Adipocyte (in vitro differentiated cells): ENCODE measurements around the gene KLRB1.
"Not testable (repeated sequence)": the region's sequence is repeated elsewhere in the genome, so short reads cannot be mapped to it uniquely, and the experiment has no call there.

ENCODE experiments used
- DNase-seq: peaks from one replicate; pipeline ENCODE4 v3.0.0-alpha.2; 2015; ENCODE audit warnings: low read depth
- H3K27me3 ChIP-seq: replicated peaks from 2 replicates; pipeline ENCODE4 v1.7.0; 2013; ENCODE audit warnings: mild to moderate bottlenecking, low read length, moderate library complexity; ENCODE audit not compliant: control insufficient read depth, insufficient read depth
- H3K36me3 ChIP-seq: 2 replicates; pipeline ENCODE4 v1.7.0; 2013; ENCODE audit warnings: low read length, mild to moderate bottlenecking, moderate library complexity; ENCODE audit not compliant: control insufficient read depth, insufficient read depth, severe bottlenecking
- H3K4me1 ChIP-seq: 2 replicates; pipeline ENCODE4 v1.7.0; 2013; ENCODE audit warnings: mild to moderate bottlenecking, low read length, moderate library complexity; ENCODE audit not compliant: control insufficient read depth, insufficient read depth
- H3K4me3 ChIP-seq: 2 replicates; pipeline ENCODE4 v1.7.0; 2013; ENCODE audit warnings: mild to moderate bottlenecking, low read length, moderate library complexity
- H3K9ac ChIP-seq: 2 replicates; pipeline ENCODE4 v1.7.0; 2013; ENCODE audit warnings: mild to moderate bottlenecking, low read length, moderate library complexity
- H3K9me3 ChIP-seq: 2 replicates; pipeline ENCODE4 v1.7.0; 2013; ENCODE audit warnings: mild to moderate bottlenecking, low read length, moderate library complexity; ENCODE audit not compliant: control insufficient read depth

The KLRB1 gene

DNA sequence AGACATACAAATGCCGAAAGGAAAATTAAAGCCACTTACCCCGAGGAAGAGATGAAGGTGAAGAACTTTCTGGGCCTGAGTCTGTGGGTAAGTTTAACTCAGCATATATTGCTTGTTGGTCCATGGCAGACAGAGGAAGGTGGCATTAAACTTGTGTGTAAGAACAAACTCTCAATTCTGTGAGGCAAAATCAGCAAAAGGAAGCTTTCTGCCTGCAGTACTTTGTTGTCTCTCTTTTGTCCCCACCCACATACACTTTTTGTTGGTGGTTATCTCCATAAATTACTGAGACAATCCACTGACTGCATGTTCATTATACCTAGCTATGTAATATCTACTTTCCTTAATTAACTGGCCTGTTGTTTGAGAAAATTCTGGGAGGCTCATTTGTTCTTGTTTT is at the start of gene KLRB1:
Gene KLRB1, minus strand, starts transcription at position 201 of the 400 bp plus-strand sequence. Its CDS starts 77 bp downstream, at position 124.
- H3K4me1 ChIP-seq: no peaks in the 10 kb centered on the region
- no peak for DNase-seq
- no peak within 1 kb of the TSS for H3K9ac ChIP-seq
- H3K9me3 ChIP-seq: no peaks in the 10 kb centered on the region
- H3K27me3 ChIP-seq: no peaks in the 10 kb centered on the region
- no peak within 1 kb of the TSS for H3K4me3 ChIP-seq
- H3K36me3 ChIP-seq: no peaks in the 10 kb centered on the region

DNA sequence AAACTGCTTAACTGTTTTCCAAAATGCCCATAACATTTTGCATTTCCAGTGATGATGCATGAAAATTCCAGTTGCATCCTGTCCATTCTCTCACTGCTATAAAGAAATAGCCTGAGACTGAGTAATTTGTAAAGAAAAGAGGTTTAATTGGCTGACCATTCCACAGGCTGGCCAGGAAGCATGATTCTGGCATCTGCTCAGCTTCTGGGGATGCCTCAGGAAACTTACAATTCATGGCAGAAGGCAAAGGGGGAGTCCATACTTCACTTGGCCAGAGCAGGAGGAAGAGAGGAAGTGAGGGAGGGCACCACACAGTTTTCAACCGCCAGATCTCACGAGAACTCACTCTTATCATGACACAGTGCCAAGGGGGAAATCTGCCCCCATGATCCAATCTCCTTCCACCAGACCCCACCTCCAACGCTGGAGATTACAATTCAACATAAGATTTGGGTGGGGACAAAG is 43.6 kb upstream of the KLRB1 start:
- peaks cover 22% of the 10 kb centered on the region for H3K4me1 ChIP-seq
- no peaks in the 10 kb centered on the region for H3K9me3 ChIP-seq
- H3K36me3 ChIP-seq: peaks cover 10% of the 10 kb centered on the region
- peak overlapping the region; percentile 3 for H3K4me3 ChIP-seq
- no peaks in the 10 kb centered on the region for H3K27me3 ChIP-seq
- peak; percentile 43 for DNase-seq
- no peak overlapping the region for H3K9ac ChIP-seq

DNA sequence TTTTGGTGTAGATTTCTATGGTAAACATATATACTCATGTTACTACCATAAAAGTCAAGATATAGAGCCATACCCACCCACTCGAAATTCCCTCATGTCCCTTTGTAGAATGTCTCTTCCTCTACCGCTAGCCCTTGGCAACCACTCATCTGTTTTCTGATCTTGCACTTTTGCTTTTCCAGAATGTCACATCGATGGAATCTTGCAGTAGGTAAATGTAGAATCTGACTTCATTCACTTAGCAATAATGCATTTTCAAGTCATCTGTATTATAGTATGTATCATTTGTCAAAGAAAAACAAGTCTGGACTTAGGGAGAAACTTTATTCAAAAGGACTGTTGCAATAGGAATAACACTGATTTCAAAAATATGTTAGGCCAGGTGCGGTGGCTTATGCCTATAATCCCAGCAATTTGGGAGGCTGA is 42.4 kb upstream of the KLRB1 start:
- Histone ChIP-seq H3K9ac (no peak overlapping the region), H3K4me1 (peaks cover 22% of the 10 kb centered on the region), H3K4me3 (peak overlapping the region; percentile 91), H3K27me3 (no peaks in the 10 kb centered on the region), H3K36me3 (peaks cover 9% of the 10 kb centered on the region), H3K9me3 (no peaks in the 10 kb centered on the region)
- peak; percentile 44 for DNase-seq

DNA sequence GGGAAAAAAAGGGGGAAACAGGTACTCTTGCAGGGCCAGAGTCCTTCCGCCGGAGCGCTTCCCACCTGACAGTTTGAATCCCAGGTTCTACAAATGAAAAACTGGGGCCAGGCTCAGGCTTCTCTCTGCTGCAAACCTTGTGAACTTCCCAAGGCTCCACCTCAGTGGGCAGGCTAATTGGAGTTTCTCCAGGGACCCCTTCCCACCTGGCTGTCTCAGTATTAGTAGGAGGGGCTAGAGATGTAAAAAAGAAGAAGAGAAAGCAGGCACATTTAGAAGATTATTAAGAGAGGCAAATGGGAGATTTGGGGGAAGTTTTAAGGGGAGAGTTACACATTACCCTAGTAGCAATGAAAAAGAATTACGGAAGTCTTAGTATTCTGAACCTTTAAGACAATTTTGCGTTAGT is 41.8 kb upstream of the KLRB1 start:
- peak overlapping the region; percentile 91 for H3K4me3 ChIP-seq
- peak; percentile 15 for DNase-seq
- H3K36me3 ChIP-seq: peaks cover 5% of the 10 kb centered on the region

DNA sequence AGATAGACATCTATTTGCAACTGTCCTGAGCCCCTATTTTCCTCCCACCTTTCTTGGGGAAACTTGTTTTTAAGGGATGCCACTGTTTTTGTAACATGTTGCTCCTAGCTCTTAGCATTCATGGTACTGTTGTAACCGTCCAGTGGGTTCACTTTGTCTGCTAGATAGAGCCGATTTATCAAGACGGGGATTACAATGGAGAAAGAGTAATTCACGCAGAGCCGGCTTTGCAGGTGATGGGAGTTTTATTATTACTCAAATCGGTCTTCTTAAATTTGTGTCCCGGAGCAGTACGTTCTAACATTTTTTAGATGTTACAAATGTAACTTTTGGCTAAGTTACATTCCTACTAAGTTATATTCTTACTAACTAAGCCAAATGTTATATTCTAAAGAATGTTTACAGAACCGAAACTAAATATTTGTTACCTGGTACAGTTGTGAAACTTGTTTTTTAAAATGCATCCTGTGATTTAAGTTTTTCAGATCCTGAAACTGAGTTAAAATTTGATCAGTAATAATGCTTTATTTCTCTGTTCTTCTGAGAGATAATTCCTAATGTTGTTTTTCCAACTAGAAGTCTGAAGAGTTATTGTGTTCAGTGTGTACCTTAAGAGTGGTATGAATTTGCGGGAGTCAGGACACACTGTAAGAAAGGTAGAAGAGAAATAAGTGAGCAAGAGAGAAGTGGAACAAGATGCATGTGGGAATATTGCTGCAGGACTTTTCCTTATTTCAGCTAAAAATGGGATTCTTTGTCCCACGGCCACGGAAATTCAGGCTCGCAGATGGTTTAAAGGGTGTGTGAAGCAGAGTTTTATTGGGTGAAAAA is 41.2 kb upstream of the KLRB1 start:
- H3K36me3 ChIP-seq: no peaks in the 10 kb centered on the region
- H3K27me3 ChIP-seq: no peaks in the 10 kb centered on the region
- peak; percentile 45 for DNase-seq

More for the DNA sequence above, 41.8 kb upstream of the KLRB1 start:
- no peaks in the 10 kb centered on the region for H3K9me3 ChIP-seq
- H3K4me1 ChIP-seq: peaks cover 22% of the 10 kb centered on the region
- peak overlapping the region; percentile 91 for H3K9ac ChIP-seq
- no peaks in the 10 kb centered on the region for H3K27me3 ChIP-seq

DNA sequence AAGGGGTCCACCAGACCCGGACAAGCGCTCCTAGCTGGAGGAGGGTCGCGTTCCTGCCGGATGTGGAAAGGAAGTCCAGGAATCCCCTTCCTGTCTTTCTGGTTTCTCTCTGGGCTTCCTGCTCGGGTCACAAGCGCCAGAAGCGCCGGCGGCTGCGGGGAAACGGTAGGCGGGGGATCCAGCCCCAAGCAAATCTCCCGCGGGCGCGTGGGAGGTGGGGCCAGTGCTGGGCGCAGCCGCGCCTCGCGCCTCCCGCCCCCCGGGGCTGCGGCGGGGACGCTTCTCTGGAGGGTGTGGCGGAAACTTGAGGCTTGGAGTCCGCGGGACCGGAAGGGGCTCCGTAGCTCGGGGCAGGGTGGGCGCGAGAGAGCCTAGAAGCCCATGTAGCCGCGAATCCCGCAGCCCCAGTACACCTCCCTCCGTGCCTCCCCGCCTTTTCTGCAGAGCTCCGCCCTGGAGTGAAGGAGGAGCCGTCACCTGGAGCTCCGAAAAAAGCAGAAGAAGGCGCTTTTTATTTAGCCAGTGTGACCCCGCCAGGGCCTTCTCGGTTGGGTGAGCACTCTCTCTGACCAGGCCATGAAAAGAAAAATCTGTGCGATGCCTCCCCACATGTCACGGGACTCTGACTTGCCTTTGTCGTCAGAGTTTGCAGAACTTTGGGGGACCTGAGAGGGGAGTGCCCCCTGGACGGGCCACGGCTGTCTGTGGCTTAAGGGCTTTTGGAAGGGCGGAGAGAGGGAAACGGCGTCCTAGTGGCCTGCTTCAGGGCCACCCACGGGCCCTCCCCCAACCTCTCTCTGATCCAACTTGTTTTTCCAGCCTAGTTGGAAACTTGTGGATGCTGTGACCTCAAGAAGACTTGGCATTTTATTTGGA is 40.3 kb upstream of the KLRB1 start:
- H3K4me1 ChIP-seq: peaks cover 22% of the 10 kb centered on the region
- H3K27me3 ChIP-seq: no peaks in the 10 kb centered on the region
- no peaks in the 10 kb centered on the region for H3K9me3 ChIP-seq
- no peaks in the 10 kb centered on the region for H3K36me3 ChIP-seq
- peak overlapping the region; percentile 91 for H3K4me3 ChIP-seq
- DNase-seq: peak; percentile 94
- H3K9ac ChIP-seq: peak overlapping the region; percentile 91

More for the DNA sequence above, 41.2 kb upstream of the KLRB1 start:
- peak overlapping the region; percentile 91 for H3K4me3 ChIP-seq
- H3K4me1 ChIP-seq: peaks cover 22% of the 10 kb centered on the region
- H3K9ac ChIP-seq: peak overlapping the region; percentile 91
- H3K9me3 ChIP-seq: no peaks in the 10 kb centered on the region

DNA sequence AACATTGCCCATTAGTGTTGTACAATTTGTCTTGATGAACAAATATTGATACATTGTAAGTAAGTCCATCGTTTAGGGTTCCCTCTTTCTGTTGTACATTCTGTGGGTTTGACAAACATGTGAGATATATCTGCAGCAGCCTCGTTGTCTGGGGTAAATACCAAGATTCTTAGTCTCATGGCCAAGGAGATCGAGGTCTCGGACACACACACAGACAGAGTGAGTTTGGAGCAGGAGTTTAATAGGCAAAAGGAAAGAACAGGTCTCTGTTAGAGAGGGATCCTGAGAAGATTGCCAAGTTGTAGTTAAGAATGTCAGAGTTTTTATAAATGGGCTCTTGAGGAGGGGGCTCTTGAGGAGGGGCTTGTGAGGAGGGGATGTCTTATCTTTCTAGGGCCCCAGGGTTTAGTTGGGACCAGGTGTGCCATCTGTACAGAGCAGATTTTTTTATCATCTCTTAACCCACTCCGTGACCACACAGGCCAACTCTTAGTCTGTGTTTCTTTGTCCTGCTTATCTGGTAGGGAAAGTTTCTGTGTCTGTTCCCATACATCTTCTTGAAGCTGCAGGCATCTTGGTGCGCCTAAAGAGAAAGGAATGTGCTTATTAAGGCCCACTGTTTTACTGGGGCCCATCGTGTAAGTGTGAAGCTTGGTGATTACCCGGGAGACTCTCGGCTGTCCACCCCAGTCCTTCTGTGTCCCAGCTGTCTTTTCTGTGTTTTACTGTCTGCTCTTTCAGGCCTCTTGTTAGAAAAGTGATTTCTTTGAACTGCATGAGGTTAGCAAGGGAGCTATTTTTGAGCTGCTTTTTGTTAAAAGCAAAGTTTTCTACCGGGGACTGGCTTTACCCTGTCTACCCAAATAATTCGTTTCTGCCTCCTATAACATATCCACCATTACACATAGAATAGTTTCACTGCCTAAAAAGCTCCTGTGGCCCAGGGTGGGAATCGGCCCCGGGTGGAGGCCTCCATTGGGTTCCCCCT is 39.4 kb upstream of the KLRB1 start:
- Histone ChIP-seq H3K4me1 (peaks cover 22% of the 10 kb centered on the region), H3K9me3 (no peaks in the 10 kb centered on the region), H3K4me3 (peak overlapping the region; percentile 91), H3K36me3 (no peaks in the 10 kb centered on the region), H3K27me3 (no peaks in the 10 kb centered on the region), H3K9ac (peak overlapping the region; percentile 91)
- DNase-seq: peak; percentile 25

DNA sequence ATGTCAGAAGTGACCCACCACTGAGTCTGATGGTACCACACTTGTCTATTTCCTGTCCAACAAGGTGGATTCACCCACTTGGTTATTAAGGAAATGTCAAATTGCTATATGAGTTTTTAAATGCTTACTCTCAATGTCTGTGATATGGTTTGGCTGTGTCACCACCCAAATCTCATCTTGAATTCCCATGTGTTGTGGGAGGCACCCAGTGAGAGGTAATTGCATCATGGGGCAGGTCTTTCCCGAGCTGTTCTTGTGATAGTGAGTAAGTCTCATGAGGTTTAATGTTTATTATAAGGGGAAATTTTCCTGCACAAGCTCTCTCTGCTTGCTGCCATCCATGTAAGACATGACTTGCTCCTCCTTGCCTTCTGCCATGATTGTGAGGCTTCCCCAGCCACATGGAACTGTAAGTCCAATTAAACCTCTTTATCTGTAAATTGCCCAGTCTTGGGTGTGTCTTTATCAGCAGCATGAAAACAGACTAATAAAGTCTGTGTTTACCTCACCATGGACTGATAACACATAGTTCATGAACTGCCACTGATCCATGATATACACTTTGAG is 37.4 kb upstream of the KLRB1 start:
- not testable (repeated sequence) for H3K36me3 ChIP-seq, H3K9me3 ChIP-seq, H3K27me3 ChIP-seq, H3K4me1 ChIP-seq, DNase-seq, H3K4me3 ChIP-seq, H3K9ac ChIP-seq

DNA sequence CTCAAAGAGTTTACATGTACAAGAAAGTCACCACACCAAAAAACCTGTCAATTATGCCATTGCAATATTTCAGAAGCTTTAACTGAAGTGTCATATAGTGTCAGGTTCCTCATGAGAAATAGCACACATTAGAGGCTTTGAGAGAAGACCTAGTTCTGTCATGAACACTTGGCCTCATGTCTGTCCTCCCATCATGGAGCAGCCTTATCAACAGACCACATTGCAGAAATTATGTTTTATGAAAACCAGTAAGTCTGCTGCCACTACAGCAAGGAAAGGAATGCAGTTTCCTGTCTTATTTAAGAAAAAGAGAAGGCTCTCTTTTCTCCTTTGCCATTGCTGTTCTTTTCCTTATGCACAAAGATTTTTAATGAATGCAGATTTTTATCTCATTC is 35.5 kb upstream of the KLRB1 start:
- Histone ChIP-seq H3K9ac (no peak overlapping the region), H3K36me3 (no peaks in the 10 kb centered on the region), H3K4me1 (peaks cover 4% of the 10 kb centered on the region), H3K9me3 (no peaks in the 10 kb centered on the region), H3K27me3 (no peaks in the 10 kb centered on the region), H3K4me3 (no peak overlapping the region)
- DNase-seq: no peak

DNA sequence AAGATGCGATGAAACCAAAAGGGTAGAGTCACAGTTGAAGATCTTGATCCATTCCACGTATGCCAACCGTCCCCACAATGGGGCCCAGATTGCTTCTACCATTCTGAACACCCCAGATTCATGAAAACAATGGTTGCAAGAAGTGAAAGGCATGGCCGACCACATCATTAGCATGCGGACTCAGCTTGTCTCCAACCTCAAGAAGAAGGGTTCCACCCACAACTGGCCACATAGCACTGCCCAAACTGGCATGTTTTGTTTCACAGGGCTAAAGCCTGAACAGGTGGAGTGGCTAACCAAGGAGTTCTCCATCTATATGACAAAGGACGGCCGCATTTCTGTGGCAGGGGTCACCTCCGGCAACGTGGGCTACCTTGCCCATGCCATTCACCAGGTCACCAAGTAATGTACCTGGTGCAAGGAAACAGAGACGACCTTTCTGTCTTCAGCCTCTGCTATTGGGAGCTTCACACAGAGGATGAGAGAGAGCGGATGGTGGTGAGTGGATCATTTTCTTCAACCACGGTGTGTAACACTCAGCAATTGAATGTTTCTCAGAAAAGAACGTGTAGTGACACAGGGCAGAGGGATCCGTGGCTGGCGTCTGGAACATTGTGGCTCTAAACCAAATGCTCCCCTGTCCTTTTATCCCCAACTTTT is 35.0 kb upstream of the KLRB1 start:
- no peak overlapping the region for H3K9ac ChIP-seq
- H3K36me3 ChIP-seq: no peaks in the 10 kb centered on the region
- peaks cover 4% of the 10 kb centered on the region for H3K4me1 ChIP-seq
- H3K9me3 ChIP-seq: no peaks in the 10 kb centered on the region
- DNase-seq: no peak
- no peaks in the 10 kb centered on the region for H3K27me3 ChIP-seq
- no peak overlapping the region for H3K4me3 ChIP-seq
